GM12878 (cell line): ENCODE data around the gene CETN3. TPM values are rescaled to one million over a fixed set of nuclear protein-coding genes. Genes with fewer than 3 reads are reported as not detected.

Source experiments
- ATAC-seq: fragments of 200-7000 bp; cut with Tn5 transposase; 3 replicates; pipeline ENCODE4 v1.9.1; 2020; ENCODE audit warnings: mild to moderate bottlenecking, moderate library complexity
- BruUV-seq: library from RNA; stranded (reverse); fragments of 400-500 nt; replicated peaks from 2 replicates; lab custom pipeline; 2021; lab: Mats Ljungman, UMichigan
- CTCF ChIA-PET: fragments of 300-600 bp; sonication (Branson Sonifier 250); formaldehyde crosslinking; extraction: SDS; loops from one replicate; lab custom pipeline; 2021; ENCODE audit warnings: inconsistent platforms; lab: Yijun Ruan, JAX
- POLR2A ChIA-PET: fragments of 350-600 bp; formaldehyde crosslinking; extraction: SDS; loops from one replicate; lab custom pipeline; 2021; ENCODE audit warnings: inconsistent platforms; lab: Charles Lee
- RAD21 ChIA-PET: fragments of 300-600 bp; sonication (Branson Sonifier 250); formaldehyde crosslinking; loops from one replicate; lab custom pipeline; 2023; ENCODE audit warnings: antibody characterized with exemption; ENCODE audit not compliant: unreplicated experiment; lab: Charles Lee
- SMC1A ChIA-PET: fragments of 300-600 bp; sonication (Branson Sonifier 250); formaldehyde crosslinking; loops from one replicate; lab custom pipeline; 2023; ENCODE audit not compliant: unreplicated experiment, uncharacterized antibody; lab: Charles Lee
- DNase-seq: peaks from one replicate; pipeline ENCODE4 v3.0.0-alpha.2; 2011; ENCODE audit warnings: low read depth, low spot score
- FAIRE-seq: peaks from 3 replicates; lab custom pipeline; 2011; peaks lifted over from hg19 to GRCh38; lab: Jason Lieb, UNC
- H2AFZ ChIP-seq: 2 replicates; pipeline ENCODE4 v1.6.0; 2011; ENCODE audit warnings: low read depth, low read length, control low read depth; ENCODE audit not compliant: control insufficient read depth
- H3K27ac ChIP-seq: 2 replicates; pipeline ENCODE4 v1.5.1; 2011; ENCODE audit warnings: control low read depth; ENCODE audit not compliant: control insufficient read depth, insufficient read depth
- H3K27me3 ChIP-seq, 2 experiments: replicated peaks in 1 of 2; 2 replicates each; pipeline versions ENCODE4 v1.6.0 to v1.6.1; 2011; ENCODE audit warnings: low read length in 1 of 2; ENCODE audit not compliant: control insufficient read depth in 2 of 2, insufficient read depth in 2 of 2
- H3K36me3 ChIP-seq, 2 experiments: 2 replicates each; pipeline ENCODE4 v1.5.1; 2011; ENCODE audit warnings: low read length in 1 of 2; ENCODE audit not compliant: control insufficient read depth in 2 of 2, insufficient read depth in 2 of 2
- H3K4me1 ChIP-seq: 2 replicates; pipeline ENCODE4 v1.6.1; 2011; ENCODE audit warnings: mild to moderate bottlenecking, low read length, moderate library complexity, mixed read lengths; ENCODE audit not compliant: control insufficient read depth, insufficient read depth
- H3K4me2 ChIP-seq: 2 replicates; pipeline ENCODE4 v1.6.0; 2011; ENCODE audit warnings: control low read depth; ENCODE audit not compliant: control insufficient read depth, insufficient read depth
- H3K4me3 ChIP-seq: fragments of 200-600 bp; sonication (generic); 2 replicates; pipeline ENCODE4 v1.5.1; 2016
- H3K79me2 ChIP-seq: 2 replicates; pipeline ENCODE4 v1.6.0; 2011; ENCODE audit warnings: low read length; ENCODE audit not compliant: control insufficient read depth, insufficient read depth
- H3K9ac ChIP-seq: 2 replicates; pipeline ENCODE4 v1.8.0; 2011; ENCODE audit warnings: low read length, control low read depth, mixed read lengths; ENCODE audit not compliant: control insufficient read depth, insufficient read depth
- H3K9me3 ChIP-seq: replicated peaks from 3 replicates; pipeline ENCODE4 v1.5.1; 2011; ENCODE audit warnings: mild to moderate bottlenecking, low read length; ENCODE audit not compliant: control insufficient read depth, insufficient read depth
- H4K20me1 ChIP-seq: 2 replicates; pipeline ENCODE4 v1.6.0; 2011; ENCODE audit not compliant: control insufficient read depth, insufficient read depth
- ATF7 ChIP-seq: fragments of 450-650 bp; IDR thresholded peaks from 2 replicates; pipeline ENCODE4 v1.6.1; 2016; ENCODE audit warnings: low read depth, mild to moderate bottlenecking
- CBFB ChIP-seq: IDR thresholded peaks from 2 replicates; pipeline ENCODE4 v1.6.1; 2016; ENCODE audit warnings: antibody characterized with exemption, low read depth
- CEBPB ChIP-seq, 2 experiments: fragments of 150-350 bp in 1 of 2; IDR thresholded peaks; 2 replicates each; pipeline ENCODE4 v1.6.1; 2012 to 2014; ENCODE audit warnings: low read depth in 2 of 2, low read length in 2 of 2, borderline replicate concordance in 1 of 2, inconsistent platforms in 1 of 2
- CREB1 ChIP-seq: IDR thresholded peaks from 2 replicates; pipeline ENCODE4 v1.6.1; 2012; ENCODE audit warnings: low read depth, mild to moderate bottlenecking, inconsistent platforms
- HCFC1 ChIP-seq: fragments of 150-350 bp; IDR thresholded peaks from 2 replicates; pipeline ENCODE4 v1.6.1; 2014; ENCODE audit warnings: low read length
- KLF5 ChIP-seq: fragments of 450-650 bp; IDR thresholded peaks from 2 replicates; pipeline ENCODE4 v1.6.1; 2014; ENCODE audit warnings: mild to moderate bottlenecking; ENCODE audit not compliant: partially characterized antibody
- MYC ChIP-seq: IDR thresholded peaks from 2 replicates; pipeline ENCODE4 v1.6.1; 2011; ENCODE audit warnings: mild to moderate bottlenecking, low read length, moderate library complexity, inconsistent platforms; ENCODE audit not compliant: insufficient read depth, insufficient replicate concordance, insufficient read length, severe bottlenecking
- SMAD1 ChIP-seq: fragments of 450-650 bp; IDR thresholded peaks from 2 replicates; pipeline ENCODE4 v1.6.1; 2018; ENCODE audit warnings: mild to moderate bottlenecking, low read depth; ENCODE audit not compliant: partially characterized antibody
- SMAD5 ChIP-seq: IDR thresholded peaks from 2 replicates; pipeline ENCODE4 v1.6.1; 2016; ENCODE audit warnings: antibody characterized with exemption, low read depth
- SMARCA5 ChIP-seq: fragments of 450-650 bp; IDR thresholded peaks from 2 replicates; pipeline ENCODE4 v1.6.1; 2017; ENCODE audit warnings: mild to moderate bottlenecking
- SUPT20H ChIP-seq: IDR thresholded peaks from 2 replicates; pipeline ENCODE4 v1.6.1; 2011; ENCODE audit warnings: low read depth, mild to moderate bottlenecking, low read length, moderate library complexity, borderline replicate concordance; ENCODE audit not compliant: control insufficient read depth
- TBL1XR1 ChIP-seq: IDR thresholded peaks from 2 replicates; pipeline ENCODE4 v1.6.1; 2012; ENCODE audit warnings: low read depth, low read length, improper control_type of control experiment
- ZNF384 ChIP-seq: IDR thresholded peaks from 2 replicates; pipeline ENCODE4 v1.6.1; 2012; ENCODE audit warnings: low read depth, mild to moderate bottlenecking, low read length, improper control_type of control experiment, borderline replicate concordance
- WGBS: methylation state at CpG from one replicate; pipeline ENCODE4 v1.1.6; 2016; ENCODE audit warnings: low lambda C conversion rate; ENCODE audit not compliant: insufficient replicate concordance, insufficient coverage; ENCODE audit errors: missing lambda C conversion rate; 5-methylcytosine and 5-hydroxymethylcytosine counted together
- in situ Hi-C: fragments of 300-500 bp; cut with MboI; formaldehyde crosslinking; loops from 9 replicates; pipeline ENCODE4 v1.14.3; 2018; ENCODE audit warnings: mixed read lengths
- intact Hi-C: fragments of 100-400 bp; cut with micrococcal nuclease; formaldehyde crosslinking; loops from one replicate; pipeline ENCODE4 v1.14.2; 2022; ENCODE audit not compliant: unreplicated experiment
- polyA plus RNA-seq, 11 experiments: library from polyadenylated mRNA; depleted of rRNA in 4 of 11; unstranded in 6 of 11; stranded (reverse) in 5 of 11; fragments of >200 nt; fragmentation: Nextera tagmentation in 4 of 11; fragmentation: Illumina TruSeq in 1 of 11; extraction: Ambion mirVana in 4 of 11; extraction: Trizol in 1 of 11; gene quantifications; 1 replicate in 1 of 11; 2 replicates in 10 of 11; pipeline versions ENCODE4 v1.2.1 to v1.2.3, GENCODE V29; 2011 to 2016; ENCODE audit warnings: inconsistent platforms in 2 of 11, missing spikeins in 2 of 11, low read depth in 1 of 11
- total RNA-seq, 4 experiments: library from RNA; depleted of rRNA in 3 of 4; stranded (reverse); fragments of >200 nt in 3 of 4; fragmentation: Illumina TruSeq in 1 of 4; extraction: Trizol in 1 of 4; gene quantifications; 2 replicates each; pipeline versions ENCODE4 v1.2.1 to v1.2.3, GENCODE V29; 2013 to 2021
- TF ChIP-seq, protein P1 (sequence below): IDR thresholded peaks from 2 replicates; pipeline ENCODE4 v1.6.1; 2012; ENCODE audit warnings: low read depth, low read length, improper control_type of control experiment

The CETN3 gene
- total and polyA plus RNA-seq, 10 of the 15 experiments (the other 5 are each of a cell fraction or from before 2014, with no cell fraction given) = 16.8 to 59.1 (median 51.8) TPM

DNA sequence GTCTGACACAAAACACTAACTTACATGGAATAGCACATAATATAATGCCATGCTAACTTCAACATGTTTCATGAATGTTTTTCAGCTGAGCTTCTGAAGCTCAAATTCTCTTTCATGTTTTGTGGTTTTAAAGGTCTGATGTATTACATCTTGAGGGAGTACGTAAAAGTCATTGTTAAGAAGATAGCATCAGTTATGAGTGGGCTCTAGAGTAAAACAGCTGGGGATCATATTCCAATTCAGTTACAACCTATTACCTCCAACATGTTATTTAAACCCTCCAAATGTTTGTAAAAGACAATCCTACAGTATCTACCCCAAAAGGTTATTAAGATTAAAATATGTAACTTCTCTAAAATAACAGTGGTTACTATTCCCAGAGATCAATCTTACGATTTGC lies 19.2 kb downstream of the CETN3 start:
- H3K9me3 ChIP-seq = no peaks in the 10 kb centered on the region; the same call in 2 of the 3 replicates
- FAIRE-seq (no peak), DNase-seq (no peak), ATAC-seq (no peak)
- ChIA-PET CTCF (interaction anchor here (1.2 to 2.1 kb wide), 4 partner anchors 8 to 139 kb away, joined by 3 to 9 read pairs (median 5); partner anchors contain the start of gene LYSMD3), SMC1A (interaction anchor here (0.5 to 3.2 kb wide), 5 partner anchors 10 to 583 kb away, joined by 3 to 14 read pairs (median 4); no protein-coding TSS in a partner anchor), POLR2A (no interaction called here), RAD21 (interaction anchor here (1.3 kb wide), 1 partner anchor 1662 kb away, joined by 3 read pairs; no protein-coding TSS in a partner anchor)
- intact Hi-C loops = no loop called here
- 94% methylated on average over 2 of the region's 2 CpGs for WGBS
- no peaks in the 10 kb centered on the region for H3K27me3 ChIP-seq
- H4K20me1 ChIP-seq = no peaks in the 10 kb centered on the region
- H3K79me2 ChIP-seq = no peaks in the 10 kb centered on the region
- in situ Hi-C loops = no loop called here
- no peak overlapping the region for H2AFZ ChIP-seq
- no peak for TF ChIP-seq HCFC1
- TF ChIP-seq TBL1XR1 = no peak
- TF ChIP-seq SMAD5 = no peak
- TF ChIP-seq CREB1 = no peak
- no peak for TF ChIP-seq SMARCA5
- no peak for TF ChIP-seq SMAD1
- TF ChIP-seq ZNF384 = no peak
- TF ChIP-seq CEBPB (IDR thresholded peaks at IDR 0.05; ENCODE audit: borderline replicate concordance in 1 of 2, low read depth in 2 of 2, low read length in 2 of 2) = no peak
- TF ChIP-seq, protein P1, sequence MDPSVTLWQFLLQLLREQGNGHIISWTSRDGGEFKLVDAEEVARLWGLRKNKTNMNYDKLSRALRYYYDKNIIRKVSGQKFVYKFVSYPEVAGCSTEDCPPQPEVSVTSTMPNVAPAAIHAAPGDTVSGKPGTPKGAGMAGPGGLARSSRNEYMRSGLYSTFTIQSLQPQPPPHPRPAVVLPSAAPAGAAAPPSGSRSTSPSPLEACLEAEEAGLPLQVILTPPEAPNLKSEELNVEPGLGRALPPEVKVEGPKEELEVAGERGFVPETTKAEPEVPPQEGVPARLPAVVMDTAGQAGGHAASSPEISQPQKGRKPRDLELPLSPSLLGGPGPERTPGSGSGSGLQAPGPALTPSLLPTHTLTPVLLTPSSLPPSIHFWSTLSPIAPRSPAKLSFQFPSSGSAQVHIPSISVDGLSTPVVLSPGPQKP = no peak
- TF ChIP-seq MYC = no peak
- TF ChIP-seq ATF7 = no peak
- no peak for TF ChIP-seq KLF5
- no peak for TF ChIP-seq CBFB
- no peak for TF ChIP-seq SUPT20H
- H3K4me1 ChIP-seq = no peaks in the 10 kb centered on the region
- no peak overlapping the region for H3K9ac ChIP-seq
- no peak overlapping the region for H3K4me2 ChIP-seq
- no peak overlapping the region for H3K27ac ChIP-seq
- H3K4me3 ChIP-seq = no peak overlapping the region
- H3K36me3 ChIP-seq = peaks cover 0 to 9% of the 10 kb centered on the region in 2 experiments; a peak in 1 of 4 replicates
- no TSS peak for BruUV-seq
